HepG2 (cell line): ENCODE data around the gene MIX23. TPM values are rescaled to one million over a fixed set of nuclear protein-coding genes. Genes with fewer than 3 reads are reported as not detected.

ENCODE experiments used
- CBX1 ChIP-seq: IDR thresholded peaks from one replicate; pipeline ENCODE4 v1.6.1; 2016; ENCODE audit warnings: antibody characterized with exemption, low read depth
- CREBL2 ChIP-seq: sonication (generic); formaldehyde crosslinking; IDR thresholded peaks from 2 replicates; pipeline ENCODE4 v1.8.1; 2023; ENCODE audit warnings: missing genetic modification reagents, mild to moderate bottlenecking, borderline replicate concordance
- GABPB1 ChIP-seq: IDR thresholded peaks from 2 replicates; pipeline ENCODE4 v1.6.1; 2016; ENCODE audit warnings: mild to moderate bottlenecking, missing genetic modification reagents, moderate library complexity, missing compliant biosample characterization
- GZF1 ChIP-seq: sonication (generic); formaldehyde crosslinking; IDR thresholded peaks from 2 replicates; pipeline ENCODE4 v1.5.1; 2020; ENCODE audit warnings: mild to moderate bottlenecking, missing genetic modification reagents
- HDAC2 ChIP-seq: sonication (generic); formaldehyde crosslinking; IDR thresholded peaks from 2 replicates; pipeline ENCODE4 v1.4.0; 2020; ENCODE audit warnings: missing genetic modification reagents
- HOXA5 ChIP-seq: sonication (generic); formaldehyde crosslinking; IDR thresholded peaks from 2 replicates; pipeline ENCODE4 v1.4.0; 2020; ENCODE audit warnings: missing genetic modification reagents
- ISX ChIP-seq: sonication (generic); formaldehyde crosslinking; conservative IDR thresholded peaks from 2 replicates; pipeline ENCODE4 v1.5.0; 2020; ENCODE audit warnings: missing genetic modification reagents
- JARID2 ChIP-seq: sonication (generic); formaldehyde crosslinking; IDR thresholded peaks from 2 replicates; pipeline ENCODE4 v1.8.1; 2023; ENCODE audit warnings: missing genetic modification reagents, inconsistent platforms; ENCODE audit not compliant: insufficient replicate concordance
- MEF2D ChIP-seq: sonication (generic); formaldehyde crosslinking; IDR thresholded peaks from 2 replicates; pipeline ENCODE4 v1.5.1; 2020; ENCODE audit warnings: mild to moderate bottlenecking, missing genetic modification reagents
- MIER2 ChIP-seq: IDR thresholded peaks from 2 replicates; pipeline ENCODE4 v1.6.1; 2016; ENCODE audit warnings: missing biosample characterization, missing genetic modification reagents
- MXI1 ChIP-seq: IDR thresholded peaks from 3 replicates; pipeline ENCODE4 v1.6.1; 2012; ENCODE audit warnings: low read depth, low read length, inconsistent platforms, borderline replicate concordance
- NCOR1 ChIP-seq: fragments of 200-600 bp; sonication (generic); IDR thresholded peaks from 2 replicates; pipeline ENCODE4 v1.7.0; 2017; ENCODE audit warnings: antibody characterized with exemption, low read length, borderline replicate concordance
- NONO ChIP-seq, 2 experiments: fragments of 450-650 bp in 1 of 2; sonication (generic) in 1 of 2; formaldehyde crosslinking in 1 of 2; IDR thresholded peaks in 1 of 2; conservative IDR thresholded peaks in 1 of 2; 2 replicates each; pipeline versions ENCODE4 v1.6.1 to v1.8.0; 2017 to 2022; ENCODE audit warnings: mild to moderate bottlenecking in 1 of 2, missing genetic modification reagents in 1 of 2, moderate library complexity in 1 of 2
- SMYD3 ChIP-seq: sonication (generic); formaldehyde crosslinking; IDR thresholded peaks from 2 replicates; pipeline ENCODE4 v1.8.1; 2023; ENCODE audit warnings: mild to moderate bottlenecking, missing genetic modification reagents
- YEATS2 ChIP-seq: sonication (generic); formaldehyde crosslinking; IDR thresholded peaks from 2 replicates; pipeline ENCODE4 v1.4.0; 2020; ENCODE audit warnings: missing genetic modification reagents, borderline replicate concordance
- ZBTB21 ChIP-seq: sonication (generic); formaldehyde crosslinking; IDR thresholded peaks from 2 replicates; pipeline ENCODE4 v1.4.0; 2020; ENCODE audit warnings: missing genetic modification reagents
- ZBTB33 ChIP-seq: sonication (generic); formaldehyde crosslinking; IDR thresholded peaks from 2 replicates; pipeline ENCODE4 v1.4.0; 2020; ENCODE audit warnings: missing genetic modification reagents
- ZEB1 ChIP-seq: IDR thresholded peaks from 2 replicates; pipeline ENCODE4 v1.6.1; 2012; ENCODE audit warnings: mild to moderate bottlenecking, low read depth, inconsistent platforms; ENCODE audit not compliant: insufficient replicate concordance
- ZNF225 ChIP-seq: sonication (generic); formaldehyde crosslinking; IDR thresholded peaks from 2 replicates; pipeline ENCODE4 v1.4.0; 2020; ENCODE audit warnings: mild to moderate bottlenecking, missing genetic modification reagents
- ZNF569 ChIP-seq: sonication (generic); formaldehyde crosslinking; IDR thresholded peaks from 2 replicates; pipeline ENCODE4 v1.5.0; 2020; ENCODE audit warnings: mild to moderate bottlenecking, missing genetic modification reagents, moderate library complexity, borderline replicate concordance
- ZNF589 ChIP-seq: sonication (generic); formaldehyde crosslinking; conservative IDR thresholded peaks from 2 replicates; pipeline ENCODE4 v1.8.0; 2022; ENCODE audit warnings: mild to moderate bottlenecking, moderate library complexity, missing genetic modification reagents
- ZNF660 ChIP-seq: sonication (generic); formaldehyde crosslinking; IDR thresholded peaks from 2 replicates; pipeline ENCODE4 v1.5.1; 2020; ENCODE audit warnings: mild to moderate bottlenecking, low read depth, missing genetic modification reagents, borderline replicate concordance
- ZNF7 ChIP-seq: IDR thresholded peaks from 2 replicates; pipeline ENCODE4 v1.6.1; 2016; ENCODE audit warnings: missing biosample characterization, missing genetic modification reagents
- ZNF777 ChIP-seq: sonication (generic); formaldehyde crosslinking; IDR thresholded peaks from 2 replicates; pipeline ENCODE4 v1.4.0; 2020; ENCODE audit warnings: missing genetic modification reagents
- ZNF781 ChIP-seq: sonication (generic); formaldehyde crosslinking; IDR thresholded peaks from 2 replicates; pipeline ENCODE4 v1.5.1; 2020; ENCODE audit warnings: borderline replicate concordance, mild to moderate bottlenecking, missing genetic modification reagents; ENCODE audit errors: not compliant biosample characterization
- polyA plus RNA-seq, 8 experiments: library from polyadenylated mRNA; depleted of rRNA in 3 of 8; stranded (reverse) in 7 of 8; unstranded in 1 of 8; fragments of >200 nt; fragmentation: Illumina TruSeq in 4 of 8; extraction: Trizol in 4 of 8; gene quantifications; 2 replicates each; pipeline versions ENCODE4 v1.2.1 to v1.2.3, GENCODE V29; 2011 to 2016; ENCODE audit warnings: low read depth in 4 of 8, missing spikeins in 1 of 8, mixed read lengths in 1 of 8; ENCODE audit not compliant: insufficient read depth in 1 of 8
- total RNA-seq, 5 experiments: library from RNA; depleted of rRNA; stranded (reverse); fragments of >200 nt; fragmentation: Illumina TruSeq; extraction: Trizol; gene quantifications; 2 replicates each; pipeline ENCODE4 v1.2.3, GENCODE V29; 2016; ENCODE audit warnings: low read depth in 1 of 5
- TF ChIP-seq, protein P1 (sequence below): sonication (generic); formaldehyde crosslinking; IDR thresholded peaks from 2 replicates; pipeline ENCODE4 v1.8.0; 2022; ENCODE audit warnings: mild to moderate bottlenecking, missing genetic modification reagents, moderate library complexity
- TF ChIP-seq, protein P2 (sequence below): IDR thresholded peaks from 2 replicates; pipeline ENCODE4 v1.6.1; 2016; ENCODE audit warnings: control low read depth

MIX23 gene
- total and polyA plus RNA-seq, 2 of the 13 experiments (the other 11 are each of a cell fraction or from before 2014, with no cell fraction given) = 20.0 to 152 TPM

DNA sequence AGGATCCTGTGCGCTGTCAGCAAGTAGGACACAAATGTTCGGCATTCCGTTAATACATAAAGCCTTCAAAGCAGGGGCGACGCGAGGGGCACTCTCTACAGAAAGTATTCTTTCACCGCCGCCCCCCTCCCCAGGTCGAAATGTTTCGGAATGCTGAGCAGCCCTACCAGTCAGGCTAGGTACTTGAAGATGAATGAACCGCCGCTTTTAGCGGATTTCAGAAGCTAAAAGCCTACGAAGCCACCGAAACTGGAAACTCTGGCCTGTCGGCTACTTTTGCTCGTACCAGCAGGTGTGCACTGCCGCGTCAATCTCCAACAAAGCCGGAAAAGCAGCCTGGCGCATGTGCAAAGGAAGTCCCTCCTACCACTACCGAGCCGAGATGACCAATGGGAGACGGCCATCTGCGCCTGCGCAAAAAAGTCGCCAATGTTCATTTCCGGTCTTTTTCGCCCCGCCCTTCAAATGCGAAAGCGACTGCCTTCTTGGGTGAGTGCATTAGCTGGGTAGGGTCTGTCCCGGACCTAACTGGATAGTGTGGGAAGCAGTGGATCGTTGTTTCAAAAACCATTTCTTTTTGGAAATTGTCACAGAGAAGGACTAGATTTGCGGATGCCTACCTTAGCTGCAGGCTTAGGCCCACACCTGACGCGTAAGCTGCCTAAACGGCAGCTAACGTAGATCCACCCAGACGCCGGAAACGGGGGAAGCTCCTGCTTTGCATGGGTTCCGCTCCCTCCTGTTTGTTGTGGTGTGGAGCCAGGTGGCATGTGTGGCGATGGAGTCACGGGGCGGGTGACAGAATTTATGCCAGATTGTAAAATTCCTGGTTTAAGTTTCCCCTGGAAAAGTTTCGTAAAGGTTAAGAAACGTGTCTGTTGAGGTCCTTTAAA lies 33.0 kb upstream of the MIX23 start, which contains the start of gene WDR5B (continued):
- TF ChIP-seq ZNF225 (CRISPR knock-in tag) (no peak; the same call in 1 of the 2 replicates), ZNF569 (no peak), ZBTB21 (no peak), NONO (IDR thresholded peaks at IDR 0.05) (no peak), NONO (CRISPR knock-in tag; conservative IDR thresholded peaks at IDR 0.05) (peak; percentile 73), HDAC2 (CRISPR knock-in tag) (no peak), YEATS2 (peak; percentile 97), MEF2D (peak; percentile 82; the same call in 1 of the 2 replicates), GABPB1 (CRISPR knock-in tag) (peak; percentile 93), ZNF589 (CRISPR knock-in tag) (no peak), CBX1 (peak; percentile 95), ZNF781 (peak; percentile 92), MXI1 (peak; percentile 93), HOXA5 (CRISPR knock-in tag) (peak; percentile 82), ZNF777 (CRISPR knock-in tag) (no peak), GZF1 (CRISPR knock-in tag) (no peak), ZNF7 (CRISPR knock-in tag) (no peak), ISX (0 out of 2 replicates have a peak, but pooled peaks have one; percentile 67), MIER2 (CRISPR knock-in tag) (no peak), ZEB1 (no peak), ZNF660 (no peak), SMYD3 (CRISPR knock-in tag) (no peak), ZBTB33 (CRISPR knock-in tag) (0 out of 2 replicates have a peak, but pooled peaks have one; percentile 8), JARID2 (CRISPR knock-in tag) (no peak), CREBL2 (CRISPR knock-in tag) (peak; percentile 61; the same call in 1 of the 2 replicates), NCOR1 (peak; percentile 23; the same call in 1 of the 2 replicates)
- TF ChIP-seq, protein P1, sequence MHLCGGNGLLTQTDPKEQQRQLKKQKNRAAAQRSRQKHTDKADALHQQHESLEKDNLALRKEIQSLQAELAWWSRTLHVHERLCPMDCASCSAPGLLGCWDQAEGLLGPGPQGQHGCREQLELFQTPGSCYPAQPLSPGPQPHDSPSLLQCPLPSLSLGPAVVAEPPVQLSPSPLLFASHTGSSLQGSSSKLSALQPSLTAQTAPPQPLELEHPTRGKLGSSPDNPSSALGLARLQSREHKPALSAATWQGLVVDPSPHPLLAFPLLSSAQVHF (CRISPR knock-in tag) = no peak
- TF ChIP-seq, protein P2, sequence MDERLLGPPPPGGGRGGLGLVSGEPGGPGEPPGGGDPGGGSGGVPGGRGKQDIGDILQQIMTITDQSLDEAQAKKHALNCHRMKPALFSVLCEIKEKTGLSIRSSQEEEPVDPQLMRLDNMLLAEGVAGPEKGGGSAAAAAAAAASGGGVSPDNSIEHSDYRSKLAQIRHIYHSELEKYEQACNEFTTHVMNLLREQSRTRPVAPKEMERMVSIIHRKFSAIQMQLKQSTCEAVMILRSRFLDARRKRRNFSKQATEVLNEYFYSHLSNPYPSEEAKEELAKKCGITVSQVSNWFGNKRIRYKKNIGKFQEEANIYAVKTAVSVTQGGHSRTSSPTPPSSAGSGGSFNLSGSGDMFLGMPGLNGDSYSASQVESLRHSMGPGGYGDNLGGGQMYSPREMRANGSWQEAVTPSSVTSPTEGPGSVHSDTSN (CRISPR knock-in tag) = peak; percentile 64; the same call in 1 of the 2 replicates
